SK-N-MC (cell line): ENCODE measurements around the gene CAMK1D.

ENCODE experiments used
- DNase-seq: peaks from one replicate; pipeline ENCODE4 v3.0.0-alpha.2; 2011; ENCODE audit warnings: low read depth, low spot score
- H3K27ac ChIP-seq: fragments of 200-600 bp; sonication (generic); 2 replicates; pipeline ENCODE4 v1.5.1; 2016; ENCODE audit warnings: mixed run types
- H3K36me3 ChIP-seq: fragments of 200-600 bp; sonication (generic); 2 replicates; pipeline ENCODE4 v1.6.1; 2017; ENCODE audit warnings: antibody characterized with exemption, low read length, mixed read lengths; ENCODE audit not compliant: insufficient read depth
- H3K4me3 ChIP-seq: fragments of 200-600 bp; sonication (generic); 2 replicates; pipeline ENCODE4 v1.5.1; 2016
- H3K9ac ChIP-seq: fragments of 200-600 bp; sonication (generic); 2 replicates; pipeline ENCODE4 v1.8.0; 2017; ENCODE audit warnings: mixed run types, mixed read lengths; ENCODE audit not compliant: insufficient read length
- H3K9me3 ChIP-seq: fragments of 200-600 bp; sonication (generic); 2 replicates; pipeline ENCODE4 v1.6.1; 2017; ENCODE audit warnings: low read depth, mild to moderate bottlenecking, antibody characterized with exemption, low read length, moderate library complexity, mixed read lengths
- EZH2 ChIP-seq: fragments of 200-600 bp; sonication (generic); IDR thresholded peaks from one replicate; pipeline ENCODE4 v1.6.1; 2017; ENCODE audit warnings: antibody characterized with exemption
- FOXP2 ChIP-seq: optimal IDR thresholded peaks from 2 replicates; pipeline ENCODE3; 2011; ENCODE audit warnings: mild to moderate bottlenecking, moderate library complexity; ENCODE audit not compliant: insufficient read depth; ENCODE audit errors: extremely low read length, control extremely low read depth
- POLR2AphosphoS5 ChIP-seq: IDR thresholded peaks from 2 replicates; pipeline ENCODE4 v1.6.1; 2012; ENCODE audit warnings: mild to moderate bottlenecking, low read depth, low read length, borderline replicate concordance

CAMK1D gene

DNA sequence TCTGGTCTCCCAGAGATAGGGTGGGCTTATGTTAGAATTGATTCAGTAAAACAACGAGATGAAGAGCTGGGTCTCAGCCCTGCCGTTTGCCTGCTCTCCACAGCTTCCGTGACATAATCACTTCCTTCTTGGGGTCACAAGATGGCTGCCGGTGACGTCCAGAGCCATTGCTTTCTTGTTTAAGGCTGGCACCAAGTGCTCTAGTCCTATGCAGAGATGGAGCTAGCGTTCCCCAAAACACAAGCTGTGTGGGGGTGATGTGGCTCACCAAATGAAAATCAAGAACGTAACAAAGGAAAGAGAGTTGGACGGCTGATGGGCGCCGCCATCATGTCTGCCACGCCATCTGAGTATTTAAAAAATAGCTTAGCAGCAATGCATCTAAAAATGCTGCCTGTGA lies 296.1 kb downstream of the CAMK1D start:
- Histone ChIP-seq H3K9ac (no peak overlapping the region), H3K4me3 (no peak overlapping the region), H3K27ac (no peak overlapping the region), H3K9me3 (no peaks in the 10 kb centered on the region), H3K36me3 (no peaks in the 10 kb centered on the region)
- no peak for DNase-seq
- no peak for TF ChIP-seq FOXP2
- TF ChIP-seq POLR2AphosphoS5, result no peak
- no peak for TF ChIP-seq EZH2

- no peak for DNase-seq
- Histone ChIP-seq H3K9me3 (no peaks in the 10 kb centered on the region), H3K36me3 (no peaks in the 10 kb centered on the region), H3K4me3 (no peak overlapping the region), H3K27ac (no peak overlapping the region), H3K9ac (no peak overlapping the region)
- no peak for TF ChIP-seq POLR2AphosphoS5
- TF ChIP-seq EZH2, result no peak
- TF ChIP-seq FOXP2, result no peak
Measured at GRCh38 chr10:12649012-12649584, 299.8 kb downstream of the CAMK1D start.

DNA sequence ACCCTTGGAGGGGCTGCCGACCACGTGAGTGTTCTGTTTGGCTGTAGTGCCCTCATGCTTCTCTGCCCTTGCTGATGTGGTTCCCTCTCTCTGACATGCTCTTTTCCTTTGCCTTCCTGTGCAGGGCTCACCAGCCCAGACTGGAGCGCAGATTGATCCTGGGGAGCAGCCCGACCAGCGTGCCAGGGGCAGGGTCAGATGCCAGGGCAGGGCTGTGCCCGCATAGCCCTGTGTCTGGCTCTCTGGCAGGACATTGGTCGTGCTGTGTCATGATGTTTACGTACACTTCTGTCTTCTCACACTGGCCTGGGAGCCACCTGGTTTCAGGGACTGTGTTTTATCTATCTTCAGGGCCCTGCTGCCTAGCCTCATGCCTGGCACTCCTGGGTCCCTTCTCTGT lies 300.8 kb downstream of the CAMK1D start:
- TF ChIP-seq FOXP2, result no peak
- no peak for TF ChIP-seq POLR2AphosphoS5
- no peak for TF ChIP-seq EZH2
- H3K27ac ChIP-seq, result no peak overlapping the region
- H3K4me3 ChIP-seq, result no peak overlapping the region
- H3K9me3 ChIP-seq, result no peaks in the 10 kb centered on the region
- no peak for DNase-seq
- no peaks in the 10 kb centered on the region for H3K36me3 ChIP-seq
- H3K9ac ChIP-seq, result no peak overlapping the region

GRCh38 chr10:12650538-12651298 lies 301.4 kb downstream of the CAMK1D start:
- Histone ChIP-seq H3K9ac (no peak overlapping the region), H3K27ac (no peak overlapping the region), H3K4me3 (no peak overlapping the region), H3K9me3 (no peaks in the 10 kb centered on the region), H3K36me3 (no peaks in the 10 kb centered on the region)
- TF ChIP-seq EZH2 (no peak), FOXP2 (no peak), POLR2AphosphoS5 (no peak)
- no peak for DNase-seq

DNA sequence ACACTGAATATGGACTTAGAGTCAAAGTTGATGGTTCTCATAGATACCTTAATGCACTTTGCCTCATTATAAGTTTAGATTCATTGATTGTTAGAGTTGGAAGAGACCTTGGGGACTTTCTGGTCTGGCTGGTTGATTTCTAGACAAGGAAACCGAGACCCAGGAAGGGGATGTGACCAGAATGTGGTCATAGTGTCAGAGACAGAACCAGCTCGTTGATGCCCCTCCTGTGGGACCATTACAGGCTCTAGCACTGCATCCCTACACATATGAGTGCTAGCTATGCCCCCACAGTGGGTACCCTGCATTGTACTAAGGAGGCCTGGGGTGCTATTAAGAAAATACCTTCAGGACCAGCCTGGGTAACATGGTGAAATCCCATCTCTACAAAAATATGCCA lies 306.6 kb downstream of the CAMK1D start:
- no peak overlapping the region for H3K4me3 ChIP-seq
- no peaks in the 10 kb centered on the region for H3K36me3 ChIP-seq
- no peak for DNase-seq
- no peak overlapping the region for H3K27ac ChIP-seq
- H3K9me3 ChIP-seq, result no peaks in the 10 kb centered on the region
- no peak for TF ChIP-seq POLR2AphosphoS5
- no peak for TF ChIP-seq FOXP2
- TF ChIP-seq EZH2, result no peak
- no peak overlapping the region for H3K9ac ChIP-seq

DNA sequence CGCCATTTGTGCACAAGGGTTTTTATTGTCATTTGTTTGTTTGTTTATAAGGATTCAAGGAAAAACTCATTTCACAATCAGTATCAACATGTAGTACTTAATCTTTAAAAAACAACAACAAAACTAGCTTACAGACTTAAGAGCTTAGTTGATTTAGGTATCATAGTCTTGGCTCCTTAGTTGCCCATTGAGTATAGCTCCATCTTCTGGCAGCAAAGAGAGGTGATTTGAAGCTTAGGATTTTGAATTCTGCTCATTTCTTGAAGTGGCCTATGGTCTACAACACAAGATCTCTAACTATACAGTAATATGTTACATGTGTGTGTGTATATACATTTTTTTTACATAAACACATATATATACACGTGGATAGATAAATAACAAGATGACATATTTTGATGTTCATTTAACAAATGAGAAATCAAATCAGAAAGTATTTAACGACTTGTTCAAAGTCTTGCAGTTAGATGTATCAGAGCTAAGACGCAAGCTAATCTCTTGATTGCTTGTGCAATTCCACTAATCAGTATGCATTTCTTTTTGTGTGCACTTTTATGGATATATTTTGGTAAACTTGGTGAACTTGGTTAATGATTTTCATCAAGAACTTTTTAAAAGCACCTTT lies 307.3 kb downstream of the CAMK1D start:
- TF ChIP-seq FOXP2 (no peak), POLR2AphosphoS5 (no peak), EZH2 (no peak)
- no peak overlapping the region for H3K9ac ChIP-seq
- DNase-seq, result no peak

GRCh38 chr10:12657489-12657888 lies 308.1 kb downstream of the CAMK1D start:
- Histone ChIP-seq H3K9me3 (no peaks in the 10 kb centered on the region), H3K36me3 (no peaks in the 10 kb centered on the region), H3K4me3 (no peak overlapping the region), H3K27ac (no peak overlapping the region), H3K9ac (no peak overlapping the region)
- DNase-seq, result no peak
- TF ChIP-seq EZH2 (no peak), FOXP2 (no peak), POLR2AphosphoS5 (no peak)

More for the DNA sequence above, 307.3 kb downstream of the CAMK1D start:
- no peak overlapping the region for H3K4me3 ChIP-seq
- no peak overlapping the region for H3K27ac ChIP-seq
- no peaks in the 10 kb centered on the region for H3K9me3 ChIP-seq
- H3K36me3 ChIP-seq, result no peaks in the 10 kb centered on the region

DNA sequence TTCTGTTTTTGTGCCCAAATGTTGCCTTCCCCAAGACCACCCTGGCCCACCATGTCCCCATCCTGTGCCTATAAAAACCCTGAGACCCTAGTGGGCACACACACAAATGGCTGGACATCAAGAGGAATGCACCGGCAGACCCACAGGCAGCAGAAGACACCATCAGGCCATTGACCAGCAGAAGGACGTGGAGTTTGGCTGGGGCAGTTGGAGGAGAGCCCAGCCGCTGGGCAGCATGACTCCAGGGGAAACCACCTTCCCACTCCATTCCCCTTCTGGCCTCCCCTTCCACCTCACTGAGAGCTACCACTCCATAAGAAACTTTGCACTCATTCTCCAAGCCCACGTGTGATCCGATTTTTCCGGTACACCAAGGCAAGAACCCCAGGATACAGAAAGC lies 309.2 kb downstream of the CAMK1D start:
- no peak overlapping the region for H3K4me3 ChIP-seq
- H3K9me3 ChIP-seq, result no peaks in the 10 kb centered on the region
- no peaks in the 10 kb centered on the region for H3K36me3 ChIP-seq
- no peak overlapping the region for H3K27ac ChIP-seq
- TF ChIP-seq POLR2AphosphoS5 (no peak), EZH2 (no peak), FOXP2 (no peak)
- DNase-seq, result no peak
- H3K9ac ChIP-seq, result no peak overlapping the region
